ENCODE results near the gene SSBP3.

Gene SSBP3

DNA sequence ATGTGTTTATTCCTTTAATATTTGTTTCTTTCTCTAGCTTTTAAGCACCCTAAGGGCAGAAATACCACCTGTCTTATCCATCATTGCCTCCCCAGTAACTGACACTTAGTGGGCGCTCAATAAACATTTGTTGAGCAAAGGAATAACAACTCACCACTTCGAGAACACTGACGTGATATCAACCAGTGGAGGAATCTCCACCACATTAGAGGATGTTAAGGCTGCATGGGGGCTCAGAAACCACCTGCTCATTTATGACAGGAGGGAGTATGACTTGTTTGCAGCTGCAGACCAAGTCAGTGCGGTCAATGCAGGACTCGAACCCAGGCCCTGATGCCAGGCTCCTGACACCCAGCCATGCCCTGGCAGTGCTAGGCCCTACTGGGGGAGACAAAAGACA lies 103.6 kb downstream of the SSBP3 start:
- no peak for DNase-seq

DNA sequence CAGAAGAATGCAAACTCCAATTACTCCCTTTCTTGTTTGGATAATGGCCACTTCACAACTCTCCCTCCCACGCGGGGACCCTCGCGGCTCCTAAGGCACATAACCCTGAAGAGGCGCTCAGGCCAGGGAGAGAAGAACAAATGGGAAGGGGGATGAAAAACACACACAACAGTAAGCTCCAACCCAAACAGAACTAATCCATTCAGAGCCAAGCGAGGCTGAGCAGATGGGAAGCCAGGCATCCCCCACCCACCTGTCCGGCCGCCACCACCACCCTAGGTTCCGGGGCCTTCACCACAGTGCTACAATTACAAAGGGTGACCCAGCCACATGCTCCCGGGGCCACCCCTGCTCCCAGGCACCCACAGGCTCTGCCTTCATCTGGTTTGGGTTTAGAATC lies 104.7 kb downstream of the SSBP3 start:
- DNase-seq = peak; percentile 13

DNA sequence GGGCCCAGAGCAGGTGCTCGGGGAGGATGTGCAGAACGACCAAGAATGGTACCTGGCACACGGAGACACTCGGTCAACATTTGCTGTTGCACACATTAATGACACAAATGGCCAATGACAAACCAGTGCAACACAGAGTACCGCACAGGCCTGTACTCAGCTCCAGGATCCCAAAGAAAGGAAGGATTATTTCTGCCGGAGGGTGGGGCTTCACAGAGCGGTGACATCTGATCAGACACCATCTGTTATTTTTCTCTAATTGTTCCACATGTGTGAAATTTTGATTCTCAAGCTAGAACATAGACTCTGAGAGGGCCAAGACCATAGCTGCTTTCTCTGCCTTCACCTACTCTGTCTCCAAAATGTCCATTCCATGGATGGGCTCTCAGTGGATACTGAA lies 105.8 kb downstream of the SSBP3 start:
- DNase-seq = peak; percentile 94

- no peak for DNase-seq
Measured at GRCh38 chr1:54299037-54299436, 107.2 kb downstream of the SSBP3 start.

- no peak for DNase-seq
Measured at GRCh38 chr1:54298284-54299033, 107.7 kb downstream of the SSBP3 start.

GRCh38 chr1:54297596-54298283 lies 108.5 kb downstream of the SSBP3 start:
- peak; percentile 33 for DNase-seq

DNA sequence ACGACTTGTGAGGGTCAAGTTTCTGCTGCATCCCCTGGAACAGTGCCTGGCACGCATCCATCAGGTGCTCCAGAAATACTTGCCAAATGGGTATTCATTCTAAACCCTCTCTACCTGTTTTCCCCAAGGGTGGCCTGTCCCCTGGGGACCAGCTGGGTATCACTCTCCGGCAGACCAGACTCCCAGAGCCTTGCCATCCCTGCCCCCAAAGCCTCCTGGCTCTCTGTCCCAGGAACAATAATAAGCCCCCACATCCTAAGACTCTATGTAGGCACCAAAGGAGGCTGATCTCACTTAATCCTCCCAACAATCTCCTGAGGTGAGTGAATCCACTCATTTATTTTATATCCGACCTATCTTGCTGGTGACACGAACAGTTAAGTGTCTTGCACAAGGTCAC lies 109.5 kb downstream of the SSBP3 start:
- no peak for DNase-seq

- no peak for DNase-seq
Measured at GRCh38 chr1:54294887-54295286, 111.3 kb downstream of the SSBP3 start.

DNA sequence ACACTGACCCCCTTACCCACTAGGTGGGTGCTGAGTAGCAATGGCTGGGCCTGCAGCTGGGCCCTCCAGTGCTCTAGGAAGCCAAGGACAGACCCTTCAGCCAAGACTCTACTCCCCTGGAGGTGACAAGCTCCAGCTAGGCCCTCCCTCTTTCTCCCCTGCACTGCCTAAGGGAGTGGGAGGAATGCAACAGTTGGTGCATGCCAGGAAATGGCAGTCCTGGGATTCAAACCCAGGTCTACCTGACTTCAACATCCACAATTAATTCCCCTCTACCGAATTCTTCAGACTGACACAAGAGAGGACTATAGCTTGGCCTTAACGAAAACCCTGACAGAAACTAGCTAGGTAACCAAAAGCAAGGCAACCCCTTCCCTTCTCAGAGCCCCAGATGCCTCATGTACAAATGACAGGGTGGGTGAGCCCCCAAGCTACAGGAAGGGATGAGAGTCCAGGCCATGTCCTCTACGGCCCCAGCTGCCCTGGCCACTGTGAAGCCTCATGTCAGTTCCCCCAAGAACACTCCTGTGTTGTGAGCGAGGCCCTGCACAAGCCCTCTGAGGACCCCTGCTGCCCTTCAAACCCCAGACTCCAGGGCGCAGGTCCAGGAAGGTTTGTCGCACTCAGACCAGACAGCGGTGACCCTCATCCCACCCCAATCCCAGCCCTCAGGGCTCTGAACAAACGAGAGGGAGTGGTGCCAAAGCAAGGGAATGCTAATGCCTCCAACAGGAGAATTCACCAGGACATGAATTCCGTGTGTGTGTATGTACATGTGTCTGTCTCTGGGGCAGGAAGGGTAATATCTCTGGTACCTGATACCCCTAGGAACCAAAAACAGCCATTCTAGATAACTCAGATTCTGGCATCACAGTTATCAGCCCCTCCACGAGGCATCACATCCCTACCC lies 113.9 kb downstream of the SSBP3 start:
- DNase-seq = no peak

DNA sequence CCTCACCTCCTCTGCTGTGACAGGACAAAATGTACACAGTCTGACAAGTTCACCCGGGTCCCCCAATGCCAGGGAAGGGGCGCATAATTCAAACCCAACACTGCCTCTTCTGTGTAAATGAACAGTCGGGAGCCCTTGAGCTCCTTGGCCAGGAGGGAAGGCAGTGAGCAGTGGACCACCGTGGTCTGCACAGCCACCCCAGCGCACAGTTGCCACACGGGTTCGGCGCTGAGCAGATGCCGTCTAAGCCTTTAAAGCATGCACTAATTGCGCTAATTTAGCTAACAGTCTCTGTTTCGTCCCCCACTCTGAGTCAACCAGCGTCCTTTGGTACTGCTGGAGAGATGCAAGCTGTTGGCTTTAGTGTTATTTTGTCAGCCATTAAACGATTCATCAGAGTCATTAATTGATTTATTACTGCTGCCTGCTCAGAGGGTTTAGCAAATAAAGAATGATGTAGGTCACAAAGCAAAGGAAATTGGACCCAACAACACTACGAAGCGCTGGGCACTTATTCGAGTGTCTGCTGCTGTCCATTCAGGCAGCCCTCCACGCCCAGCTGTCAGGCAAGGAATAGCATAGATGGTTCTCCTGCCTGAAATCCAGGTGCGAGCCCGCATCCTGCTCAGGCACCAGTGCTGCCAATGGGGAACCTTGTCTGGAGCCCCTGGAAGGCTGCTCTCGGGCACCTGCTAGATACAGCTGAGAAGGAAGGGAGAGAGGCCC lies 114.8 kb downstream of the SSBP3 start:
- peak; percentile 76 for DNase-seq

GRCh38 chr1:54290506-54291184 lies 115.5 kb downstream of the SSBP3 start:
- no peak for DNase-seq

GRCh38 chr1:54289712-54290233 lies 116.4 kb downstream of the SSBP3 start:
- DNase-seq = no peak

DNA sequence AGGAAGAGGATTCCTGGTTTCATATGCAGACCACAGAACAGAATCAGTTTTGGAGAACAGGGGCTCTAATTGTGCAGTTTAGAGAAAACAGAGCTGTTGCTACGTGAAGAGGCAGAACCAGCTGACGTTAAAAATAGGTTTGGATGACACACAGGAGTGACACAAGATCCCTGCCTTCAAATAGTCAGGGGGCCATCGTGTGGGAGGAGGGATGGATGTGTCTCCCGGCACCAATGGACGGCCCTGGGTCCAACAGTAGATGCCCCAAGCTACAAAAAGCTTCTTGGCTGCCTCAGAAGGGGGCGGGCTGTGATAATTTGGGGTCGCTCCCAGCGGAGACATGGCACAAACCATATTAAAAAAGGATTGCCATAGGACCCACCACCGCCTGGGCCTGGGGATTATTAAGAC lies 118.4 kb downstream of the SSBP3 start:
- DNase-seq = no peak

DNA sequence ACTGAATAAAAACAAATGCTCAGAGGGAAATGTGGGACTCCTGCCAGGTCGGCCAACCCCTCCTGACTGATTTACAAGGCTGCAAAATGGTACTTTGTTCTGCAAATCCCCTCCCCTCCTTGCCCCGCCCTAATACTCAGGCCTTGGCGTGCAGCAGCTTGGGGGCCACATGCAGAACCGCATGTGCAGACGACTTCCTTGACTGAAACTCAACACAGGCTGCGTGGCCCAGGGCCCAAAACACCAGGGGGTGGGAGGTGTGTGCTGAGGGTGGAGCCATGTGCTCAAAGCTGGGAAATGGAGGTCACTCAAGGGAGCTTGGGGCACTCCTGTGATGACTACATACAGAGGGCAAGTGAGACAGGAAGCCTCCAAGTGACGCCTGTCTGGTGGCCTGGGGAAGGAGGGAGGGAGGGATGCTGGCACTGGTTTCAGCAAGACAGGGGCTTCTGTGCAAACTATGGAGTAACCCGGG lies 119.0 kb downstream of the SSBP3 start:
- peak; percentile 41 for DNase-seq

DNA sequence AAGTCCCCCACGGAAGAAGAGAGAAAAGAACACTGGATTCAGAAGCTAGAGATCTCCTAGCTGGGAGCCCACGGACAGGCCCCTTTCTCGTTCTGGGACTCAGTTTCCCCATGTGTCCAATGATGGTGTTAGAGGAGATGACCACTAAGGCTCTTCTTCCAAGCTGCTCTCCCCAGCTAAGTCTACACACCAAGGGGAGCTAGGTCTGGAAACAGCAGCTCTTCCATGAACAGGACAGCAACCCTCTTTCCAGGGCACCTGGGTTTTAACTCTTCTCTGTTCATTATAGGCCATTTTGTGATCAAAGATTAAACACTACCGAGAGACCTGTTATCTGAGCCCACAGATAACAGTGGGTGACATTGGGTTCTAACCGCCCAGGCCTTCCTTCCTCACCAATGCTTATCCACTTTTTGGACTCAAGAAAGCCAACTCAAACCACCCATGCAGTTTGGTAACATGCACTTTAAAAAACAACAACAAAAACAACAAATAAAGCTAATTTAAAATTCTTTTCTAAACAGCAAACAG lies 120.3 kb downstream of the SSBP3 start:
- DNase-seq = no peak

DNA sequence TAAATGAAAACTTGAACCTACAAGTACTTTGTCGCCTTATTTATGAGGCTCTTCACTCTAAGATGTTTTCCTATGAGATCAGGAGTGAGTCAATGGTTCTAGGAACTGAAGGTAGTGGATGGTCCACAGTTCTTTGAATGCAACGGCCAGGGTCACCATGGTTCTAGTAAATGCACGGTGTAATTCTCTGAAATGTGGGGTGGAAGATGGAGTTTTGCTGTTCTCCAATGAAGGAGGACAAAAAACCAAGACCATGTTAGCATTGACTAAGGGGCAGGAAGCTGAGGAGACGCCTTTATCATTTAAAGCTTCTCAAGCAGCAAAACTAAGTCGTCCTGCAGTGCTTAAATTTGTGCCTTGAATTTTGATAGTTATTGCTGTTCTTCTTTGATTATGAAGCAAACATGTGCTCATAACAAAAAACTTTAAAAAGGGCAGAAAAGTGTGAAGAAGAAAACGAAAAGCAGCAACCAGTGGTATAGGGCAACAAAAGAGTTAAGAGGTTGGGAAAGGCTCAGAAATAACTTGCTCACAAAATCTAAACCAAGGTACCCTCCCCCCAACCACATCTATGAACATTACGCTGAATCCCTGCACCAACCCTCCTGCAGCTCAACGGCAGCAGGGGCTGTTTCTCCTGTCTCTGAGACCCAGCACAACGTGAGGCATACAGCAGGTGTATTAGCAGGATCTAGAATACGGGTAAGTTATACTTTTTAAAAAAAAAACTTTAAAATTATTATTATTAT lies 121.2 kb downstream of the SSBP3 start:
- DNase-seq = no peak

GRCh38 chr1:54283635-54284385 lies 122.4 kb downstream of the SSBP3 start:
- no peak for DNase-seq

- no peak for DNase-seq
Measured at GRCh38 chr1:54282101-54282847, 123.9 kb downstream of the SSBP3 start.

DNA sequence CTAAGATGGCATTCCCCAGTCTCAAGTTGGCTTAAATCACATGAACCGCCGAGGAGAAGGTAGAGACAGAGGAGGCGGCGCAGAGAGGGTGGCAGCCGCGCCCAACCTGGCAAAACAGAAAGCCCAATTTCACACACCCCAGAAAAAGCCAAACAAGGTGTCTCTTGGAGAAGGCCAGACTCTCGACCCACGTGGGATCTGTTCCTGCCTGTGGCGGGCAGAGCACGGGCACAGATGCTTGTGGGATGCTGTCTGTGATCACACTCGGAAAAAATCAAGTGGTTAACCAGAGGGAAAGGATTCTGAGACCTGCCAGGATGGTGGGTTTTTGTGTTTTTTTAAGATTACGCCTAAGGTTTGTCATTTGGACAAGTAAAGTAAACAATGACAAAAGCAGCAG lies 125.5 kb downstream of the SSBP3 start:
- no peak for DNase-seq

Measured in NCI-H1694 (cell line).